HG02970 (cell line): ENCODE results near the gene CACNG6.
"Not testable (repeated sequence)": the region's sequence is repeated elsewhere in the genome, so short reads cannot be mapped to it uniquely, and the experiment has no call there.

Source experiments
- ATAC-seq: cut with Tn5 transposase; IDR thresholded peaks from one replicate; pipeline ENCODE4 v1.9.1; 2021; ENCODE audit warnings: mild to moderate bottlenecking, moderate library complexity, moderate number of reproducible peaks; ENCODE audit not compliant: unreplicated experiment, low FRiP score

CACNG6 gene, protein sequence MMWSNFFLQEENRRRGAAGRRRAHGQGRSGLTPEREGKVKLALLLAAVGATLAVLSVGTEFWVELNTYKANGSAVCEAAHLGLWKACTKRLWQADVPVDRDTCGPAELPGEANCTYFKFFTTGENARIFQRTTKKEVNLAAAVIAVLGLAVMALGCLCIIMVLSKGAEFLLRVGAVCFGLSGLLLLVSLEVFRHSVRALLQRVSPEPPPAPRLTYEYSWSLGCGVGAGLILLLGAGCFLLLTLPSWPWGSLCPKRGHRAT

DNA sequence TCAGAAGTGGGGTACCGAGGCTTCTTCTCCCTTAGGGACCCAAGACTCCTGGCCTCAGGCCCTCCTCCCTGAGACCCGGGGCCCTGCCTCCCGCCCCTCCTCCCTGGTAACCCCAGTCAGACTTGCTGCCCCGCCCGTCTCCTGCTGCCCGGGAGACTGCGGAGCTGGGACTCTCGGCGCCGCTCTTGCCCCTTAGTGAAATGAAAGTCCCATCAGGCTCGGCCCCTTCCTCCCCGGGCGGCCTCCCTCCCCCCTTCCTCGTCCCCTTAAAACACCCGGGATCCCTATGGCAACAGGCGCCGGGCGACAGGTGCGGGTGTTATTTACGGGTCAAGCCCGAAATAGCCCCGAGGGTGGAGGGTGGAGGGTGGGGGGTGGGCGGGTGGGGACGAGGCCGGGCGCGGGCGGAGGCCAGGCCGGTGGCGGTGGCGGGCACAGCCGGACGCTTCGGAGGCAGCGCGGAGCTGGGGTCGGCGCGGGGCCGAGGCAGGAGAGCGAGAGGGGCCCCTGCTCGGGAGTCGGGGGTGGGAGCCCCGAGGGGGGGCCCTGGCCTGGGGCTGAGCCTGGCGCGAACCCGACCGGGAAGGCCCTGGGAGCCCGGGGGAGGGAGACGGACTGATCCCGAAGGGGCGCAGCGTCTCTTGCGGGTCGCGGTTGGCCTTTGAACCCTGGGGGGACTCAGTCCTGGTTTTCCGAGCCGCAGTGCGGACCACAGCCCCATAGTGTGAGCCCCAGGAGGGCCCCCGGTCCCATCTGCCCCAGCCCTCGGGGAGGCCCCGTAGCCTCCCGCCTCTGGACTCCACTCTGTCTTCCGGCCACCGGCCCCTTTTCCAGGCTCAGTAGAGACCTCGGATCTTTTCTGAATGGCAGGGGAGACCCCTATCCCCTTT, at the start of gene CACNG6:
Gene CACNG6, plus strand, starts transcription at position 414 of the 890 bp plus-strand sequence. CDS start 1,241 bp downstream, outside the sequence.
- no peak for ATAC-seq

DNA sequence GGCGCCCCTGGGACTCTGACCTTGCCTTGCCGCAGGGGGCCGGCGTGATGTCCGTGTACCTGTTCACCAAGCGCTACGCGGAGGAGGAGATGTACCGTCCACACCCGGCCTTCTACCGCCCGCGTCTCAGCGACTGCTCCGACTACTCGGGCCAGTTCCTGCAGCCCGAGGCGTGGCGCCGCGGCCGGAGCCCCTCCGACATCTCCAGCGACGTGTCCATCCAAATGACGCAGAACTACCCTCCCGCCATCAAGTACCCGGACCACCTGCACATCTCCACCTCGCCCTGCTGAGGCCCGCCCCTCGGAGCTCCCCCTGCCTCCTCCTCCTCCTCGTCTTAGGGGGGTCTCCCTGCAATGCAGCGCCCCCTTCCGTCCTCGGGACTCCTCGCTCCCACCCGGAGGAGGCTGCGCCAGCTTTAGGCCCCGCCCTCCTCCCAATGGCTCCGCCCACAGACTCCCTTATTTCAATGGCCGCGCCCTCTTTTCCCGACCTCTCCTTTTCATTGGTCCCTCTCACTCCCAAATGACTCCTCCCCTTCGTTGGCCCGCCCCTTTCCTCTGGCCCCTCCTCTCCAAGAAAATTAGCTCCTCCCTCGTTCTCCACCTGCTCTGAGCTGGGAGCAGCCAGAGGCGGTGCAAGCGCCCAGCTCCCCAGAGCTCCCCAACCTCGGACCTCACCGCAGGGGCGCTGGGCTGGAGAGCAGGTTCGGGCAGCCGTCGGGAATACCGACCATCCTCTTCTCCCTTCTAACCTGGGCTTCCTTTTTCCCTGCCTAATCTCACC, 49.2 kb upstream of the CACNG6 start:
- ATAC-seq, result no peak

DNA sequence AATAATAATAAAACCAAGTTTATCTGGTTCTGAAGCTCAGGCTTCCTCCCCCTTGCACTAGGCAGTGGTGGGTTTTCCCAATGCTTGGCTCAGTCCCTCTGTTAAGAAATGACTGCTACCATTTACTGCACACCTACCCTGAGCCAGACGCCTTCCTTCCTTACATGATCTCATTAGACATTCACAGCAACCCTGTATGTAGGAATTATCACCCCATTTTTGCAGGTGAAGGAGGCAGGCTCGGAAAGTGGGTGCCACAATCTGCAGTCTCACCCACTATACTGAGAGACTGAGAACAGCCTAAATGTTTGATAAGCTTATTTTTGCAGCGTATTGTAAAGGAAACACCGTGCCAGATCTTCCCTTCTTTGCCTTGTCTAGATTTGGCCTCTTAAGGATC, 47.0 kb upstream of the CACNG6 start:
- ATAC-seq, result no peak

DNA sequence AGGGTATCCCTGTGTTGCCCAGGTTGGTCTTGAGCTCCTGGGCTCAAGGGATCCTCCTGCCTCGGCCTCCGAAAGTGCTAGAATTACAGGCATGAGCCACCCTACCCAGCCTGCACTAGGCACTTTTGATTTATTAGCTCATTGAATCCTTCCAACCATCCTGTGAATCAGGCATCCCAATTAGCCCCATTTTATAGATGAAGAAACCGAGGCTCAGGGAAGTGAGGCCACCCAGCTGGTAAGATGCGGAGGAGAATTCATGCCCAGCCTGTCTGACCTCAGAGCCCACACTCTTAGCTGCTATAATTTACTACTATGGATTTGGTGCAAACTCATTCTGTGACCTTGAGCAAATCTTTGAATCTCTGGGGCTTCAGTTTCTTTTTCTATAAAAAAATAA, 46.5 kb upstream of the CACNG6 start:
- ATAC-seq, result no peak

DNA sequence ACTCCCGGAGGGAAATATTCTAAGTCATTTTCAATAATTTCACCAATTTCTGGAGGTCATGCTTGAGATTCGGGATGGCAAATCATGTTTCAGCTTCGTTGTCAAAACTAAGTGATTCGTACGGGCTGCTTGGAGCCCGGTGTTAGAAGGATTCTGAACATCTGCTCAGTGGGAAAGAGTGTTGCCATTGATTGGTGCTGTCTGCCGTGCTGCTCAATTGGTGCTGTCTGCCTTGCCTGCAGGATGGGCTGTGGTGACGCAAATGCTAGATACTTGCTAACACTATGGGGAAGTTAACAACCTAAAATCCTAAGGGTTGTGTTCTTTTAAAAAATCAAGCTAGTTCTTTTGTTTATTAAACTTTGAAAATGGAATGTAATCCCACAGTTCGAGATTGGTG, 46.0 kb upstream of the CACNG6 start:
- ATAC-seq, result no peak

DNA sequence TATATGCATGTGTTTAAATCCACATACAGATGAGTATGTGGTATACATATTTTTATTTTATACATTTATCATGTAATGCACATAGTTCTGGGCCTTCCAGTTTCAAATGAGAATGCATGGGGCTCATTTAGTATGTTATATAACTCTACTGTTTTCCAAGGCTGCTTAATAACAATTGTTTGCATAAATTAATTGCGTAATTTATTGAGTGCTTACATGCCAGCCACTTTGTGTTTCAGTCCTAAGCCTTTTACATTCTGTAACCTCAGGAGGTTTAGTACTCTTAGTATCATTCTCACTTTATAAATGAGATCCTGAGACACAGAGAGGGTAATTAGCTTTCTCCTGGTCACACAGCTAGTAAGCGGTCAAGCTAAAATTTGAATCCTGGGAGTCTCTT, 45.4 kb upstream of the CACNG6 start:
- ATAC-seq, result no peak

DNA sequence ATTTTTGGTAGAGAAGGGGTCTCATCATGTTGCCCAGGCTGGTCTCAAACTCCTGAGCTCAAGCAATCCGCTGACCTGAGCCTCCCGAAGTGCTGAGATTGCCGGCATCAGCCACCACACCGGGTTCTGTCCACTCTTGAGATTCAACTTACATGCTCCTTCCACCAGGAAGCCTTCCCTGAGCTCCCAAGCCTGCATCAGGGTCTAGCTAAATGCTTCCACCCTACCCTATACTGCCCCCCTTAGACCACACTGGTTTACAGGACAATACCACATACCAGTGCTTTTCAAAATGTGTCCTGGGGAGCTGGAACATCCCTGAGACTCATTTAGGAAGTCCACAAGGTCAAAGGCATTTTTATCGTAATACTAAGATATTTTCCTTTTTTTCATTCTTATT, 43.8 kb upstream of the CACNG6 start:
- no peak for ATAC-seq

DNA sequence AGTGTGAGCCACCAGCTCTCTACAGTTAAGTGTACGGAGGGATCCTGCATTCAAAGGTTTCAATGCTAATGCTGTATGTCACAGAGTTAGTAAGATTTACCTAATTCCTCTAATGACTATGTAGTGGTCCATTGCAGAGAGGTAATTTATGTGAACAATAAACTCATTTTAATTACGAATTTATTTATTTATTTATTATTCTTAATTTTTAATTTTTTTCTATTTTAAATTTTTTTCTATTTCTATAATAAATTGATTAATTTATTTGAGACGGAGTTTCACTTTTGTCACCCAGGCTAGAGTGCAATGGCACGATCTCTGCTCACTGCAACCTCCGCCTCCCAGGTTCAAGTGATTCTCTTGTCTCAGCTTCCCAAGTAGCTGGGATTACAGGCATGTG, 42.8 kb upstream of the CACNG6 start:
- not testable (repeated sequence) for ATAC-seq

DNA sequence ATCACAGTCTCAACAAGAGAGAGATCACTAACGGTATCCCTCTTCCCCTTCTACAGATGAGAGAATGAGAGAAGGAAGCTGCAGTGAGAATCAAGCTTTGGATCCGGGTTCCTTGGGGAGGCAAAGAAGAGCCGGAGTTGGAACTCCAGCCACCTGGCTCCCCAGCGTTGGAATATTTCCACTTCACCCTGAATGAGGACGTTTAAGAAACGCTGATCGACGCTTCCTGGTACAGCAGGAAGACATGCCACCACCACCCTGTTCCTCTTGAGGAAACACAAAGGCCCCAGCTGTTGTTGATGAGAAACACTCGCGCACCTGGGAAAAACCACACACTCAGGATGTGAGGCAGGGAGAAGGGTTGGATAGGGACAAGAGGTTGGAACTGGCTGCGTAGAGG, 40.0 kb upstream of the CACNG6 start:
- no peak for ATAC-seq

DNA sequence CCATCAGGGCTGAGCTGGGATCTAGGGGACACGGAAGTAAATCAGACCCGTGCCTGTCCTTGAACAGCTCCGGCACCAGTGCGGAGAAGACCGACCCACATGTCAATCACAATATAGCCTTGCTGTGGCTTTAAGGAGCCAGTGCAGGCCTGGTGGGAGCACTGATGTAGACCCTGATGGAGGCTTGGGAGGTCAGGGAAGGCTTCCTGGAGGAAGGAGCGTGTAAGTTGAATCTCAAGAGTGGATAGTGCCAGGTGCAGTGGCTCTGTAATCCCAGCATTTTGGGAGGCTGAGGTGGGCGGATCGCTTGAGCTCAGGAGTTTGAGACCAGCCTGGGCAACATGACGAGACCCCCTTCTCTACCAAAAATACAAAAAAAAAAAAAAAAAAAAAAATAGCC, 39.5 kb upstream of the CACNG6 start:
- no peak for ATAC-seq

DNA sequence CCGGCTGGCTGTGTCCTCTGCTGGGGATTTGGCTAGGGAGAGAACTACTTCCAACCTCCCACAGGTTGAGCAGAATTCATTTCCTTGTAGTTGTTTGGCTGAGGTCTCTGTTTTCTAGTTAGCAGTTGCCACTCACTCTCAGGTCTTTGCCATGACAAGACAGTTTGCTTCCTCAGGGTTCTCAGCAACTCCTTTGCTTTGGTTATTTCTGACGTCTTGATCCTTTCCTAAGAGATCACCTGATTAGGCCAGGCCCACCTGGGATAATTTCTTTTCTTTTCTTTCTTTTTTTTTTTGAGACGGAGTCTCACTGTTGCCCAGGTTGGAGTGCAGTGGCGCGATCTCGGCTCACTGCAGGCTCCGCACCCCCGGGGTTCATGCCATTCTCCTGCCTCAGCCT, 38.1 kb upstream of the CACNG6 start:
- ATAC-seq, result no peak

DNA sequence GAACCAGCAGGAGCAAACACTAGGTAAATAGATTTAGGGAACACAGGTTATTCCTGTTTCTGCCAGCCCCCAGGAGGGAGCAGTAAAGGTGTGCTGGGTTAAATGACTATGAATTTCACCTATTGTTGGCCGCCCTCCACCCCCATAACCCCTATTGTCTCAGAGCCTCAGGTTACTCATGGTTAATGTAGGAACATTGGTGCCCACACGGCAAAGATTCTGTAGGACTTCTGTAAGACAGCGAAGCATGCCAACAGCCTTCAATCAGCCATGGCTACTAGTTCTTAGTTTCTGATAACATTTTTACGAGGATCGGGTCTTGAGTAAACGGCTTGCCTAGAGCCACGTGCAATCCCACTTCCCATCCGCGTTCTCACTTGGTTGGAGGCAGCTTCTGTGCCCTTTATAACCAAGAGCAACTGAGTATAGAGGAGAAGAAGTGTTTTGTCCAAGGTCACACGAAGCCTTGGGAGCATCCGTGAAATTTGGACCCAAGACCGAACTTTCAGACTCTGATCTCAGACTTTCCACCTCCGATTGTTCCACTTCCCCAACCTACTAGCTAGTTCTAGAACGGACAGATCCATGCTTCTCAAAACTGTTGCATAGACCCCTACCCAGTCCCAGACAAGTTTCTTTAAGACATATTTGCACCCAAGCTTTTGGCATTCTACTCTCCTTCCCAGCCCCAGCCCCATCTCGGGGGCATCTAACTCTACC, 33.8 kb upstream of the CACNG6 start:
- no peak for ATAC-seq

DNA sequence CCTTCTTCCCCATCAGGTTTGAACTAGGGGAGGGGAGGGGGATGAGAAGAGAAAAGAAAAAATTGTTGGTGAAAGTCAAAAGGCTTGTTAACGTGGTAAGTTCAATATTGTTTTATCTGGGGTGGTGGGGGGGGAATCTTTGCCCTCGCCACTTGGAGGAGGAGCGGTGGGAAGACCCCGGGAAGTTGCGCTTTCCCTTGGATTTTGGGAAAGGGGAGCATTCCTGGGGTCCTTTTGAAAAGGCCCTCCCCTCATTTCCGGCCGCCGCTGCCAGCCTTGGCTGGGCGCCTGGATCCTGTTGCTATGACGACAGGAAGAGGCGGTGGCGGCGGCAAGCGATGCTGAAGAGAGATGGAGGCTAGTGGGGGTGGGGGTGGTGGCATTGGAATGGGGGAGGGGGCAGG, 33.3 kb upstream of the CACNG6 start:
- ATAC-seq, result no peak

DNA sequence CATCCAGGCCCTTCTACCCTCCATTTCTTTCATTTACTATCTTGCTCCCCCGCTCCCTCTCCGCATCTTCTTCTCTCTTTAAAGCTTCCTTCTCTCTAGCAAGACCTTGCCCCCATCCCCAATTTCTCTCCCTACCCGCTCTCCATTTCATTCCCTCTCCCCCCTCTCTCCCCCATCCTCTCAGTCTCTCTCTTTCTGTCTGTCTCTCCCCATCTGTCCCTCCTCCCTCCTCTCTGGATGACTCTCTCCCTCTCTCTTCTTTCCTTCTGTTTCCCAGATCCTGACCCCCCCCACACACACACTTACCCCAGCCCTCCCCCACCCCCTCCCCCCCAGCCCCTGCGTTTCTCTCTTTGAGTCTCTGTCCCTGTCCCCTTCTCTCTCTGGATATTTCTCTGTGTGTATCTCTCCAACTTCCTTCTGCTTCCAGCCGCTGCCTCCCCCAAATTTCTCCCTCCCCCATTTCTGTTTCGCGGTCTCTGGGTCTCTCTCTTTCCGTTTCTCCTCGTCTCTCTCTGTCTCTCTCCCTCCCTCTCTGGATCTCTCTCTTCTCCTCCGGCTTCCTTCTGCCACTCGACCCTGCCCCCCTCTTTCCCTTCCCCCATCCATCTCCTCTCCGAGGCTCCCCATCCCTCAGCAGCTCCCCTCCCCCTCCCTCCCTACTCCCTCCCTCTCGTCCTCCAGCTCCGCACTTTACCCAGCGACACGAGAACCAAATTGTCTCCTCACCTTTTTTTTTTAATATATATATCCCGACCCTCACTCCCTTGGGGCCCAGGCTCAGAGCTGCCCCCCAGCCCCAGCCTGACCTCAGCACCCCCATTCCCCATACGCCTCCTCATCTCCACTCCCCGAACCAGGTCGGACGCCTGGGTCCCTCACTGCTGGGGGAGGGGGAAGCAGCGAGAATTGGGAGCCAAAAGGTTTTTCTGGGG, 32.3 kb upstream of the CACNG6 start:
- ATAC-seq, result no peak

DNA sequence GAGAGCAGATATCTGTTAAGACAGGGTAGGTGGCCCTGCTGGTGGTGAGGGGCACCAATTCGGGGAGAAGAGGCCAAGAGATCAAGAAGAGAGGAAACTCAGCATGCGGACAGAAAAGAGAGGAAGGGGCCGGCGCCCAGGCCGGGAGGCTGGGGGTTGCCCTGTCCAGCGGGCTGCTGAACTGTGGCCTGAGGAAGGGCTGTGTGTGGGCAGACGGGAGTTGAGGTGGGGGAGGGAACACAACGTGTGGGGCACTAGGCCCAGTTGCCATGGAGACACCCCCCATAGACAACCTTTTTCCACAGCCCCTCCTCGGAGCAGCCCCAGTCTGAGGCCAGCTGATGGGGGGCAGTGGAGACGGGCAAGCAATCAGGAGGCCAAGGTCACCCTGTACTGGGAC, 31.2 kb upstream of the CACNG6 start:
- no peak for ATAC-seq

DNA sequence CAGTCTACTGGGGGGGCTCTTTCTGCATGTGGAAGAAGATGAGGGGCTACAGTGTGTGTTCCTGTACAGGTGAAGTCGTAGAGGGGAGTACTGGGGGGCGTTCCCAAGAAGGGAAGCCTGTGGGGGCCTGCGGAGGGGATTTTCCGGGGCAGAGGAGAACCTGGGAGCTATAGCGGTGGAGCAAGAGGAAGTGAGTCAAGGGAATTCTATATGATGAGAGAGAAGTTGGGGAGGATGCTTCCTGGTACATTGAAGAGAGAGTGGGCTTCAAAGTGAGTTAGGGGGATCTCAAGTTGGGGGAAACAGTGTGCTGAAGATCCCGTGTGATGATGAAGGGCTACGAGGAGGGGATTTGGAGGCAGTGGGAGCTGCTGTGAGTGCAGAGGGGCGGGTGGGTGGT, 30.6 kb upstream of the CACNG6 start:
- no peak for ATAC-seq

DNA sequence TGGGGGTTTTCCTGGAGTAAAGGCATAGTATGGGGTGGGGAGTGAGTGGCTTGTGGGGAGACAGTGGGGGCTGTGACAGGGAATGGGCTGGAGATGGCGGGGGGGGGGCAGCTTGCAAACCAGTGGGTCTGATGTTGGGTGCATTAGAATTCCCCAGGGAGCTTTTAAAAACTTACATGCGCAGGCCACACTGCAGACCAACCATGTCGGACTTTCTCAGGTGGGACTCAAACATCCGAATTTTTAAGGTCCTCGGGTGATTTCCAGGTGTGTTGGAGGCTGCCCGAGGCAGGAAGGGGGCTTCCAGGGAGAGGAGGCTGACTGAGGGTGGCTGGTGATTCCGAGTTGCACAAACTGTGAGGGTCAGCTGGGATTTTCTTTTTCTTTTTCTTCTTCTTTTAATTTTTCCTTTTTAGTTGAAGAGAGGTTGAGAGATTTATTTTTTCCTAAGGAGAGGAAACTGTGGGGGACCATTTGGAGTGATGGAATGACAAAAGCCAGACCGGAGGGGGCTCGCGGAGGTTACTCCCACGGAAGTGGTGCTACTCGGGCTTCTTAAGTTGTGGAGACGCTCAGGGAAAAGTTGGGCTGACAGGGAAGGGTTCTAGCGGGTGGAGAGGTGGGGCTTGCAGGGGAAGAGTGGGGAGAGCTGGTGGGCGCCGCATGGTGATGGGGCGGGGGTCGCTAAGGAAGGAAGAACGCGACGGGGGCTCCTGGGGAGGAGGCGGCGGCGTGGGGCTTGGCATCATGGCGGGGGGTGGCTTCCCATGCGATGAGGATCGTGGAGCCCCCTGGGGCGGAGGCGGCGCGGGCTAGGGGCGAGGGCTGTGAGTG, 29.7 kb upstream of the CACNG6 start:
- ATAC-seq, result no peak

DNA sequence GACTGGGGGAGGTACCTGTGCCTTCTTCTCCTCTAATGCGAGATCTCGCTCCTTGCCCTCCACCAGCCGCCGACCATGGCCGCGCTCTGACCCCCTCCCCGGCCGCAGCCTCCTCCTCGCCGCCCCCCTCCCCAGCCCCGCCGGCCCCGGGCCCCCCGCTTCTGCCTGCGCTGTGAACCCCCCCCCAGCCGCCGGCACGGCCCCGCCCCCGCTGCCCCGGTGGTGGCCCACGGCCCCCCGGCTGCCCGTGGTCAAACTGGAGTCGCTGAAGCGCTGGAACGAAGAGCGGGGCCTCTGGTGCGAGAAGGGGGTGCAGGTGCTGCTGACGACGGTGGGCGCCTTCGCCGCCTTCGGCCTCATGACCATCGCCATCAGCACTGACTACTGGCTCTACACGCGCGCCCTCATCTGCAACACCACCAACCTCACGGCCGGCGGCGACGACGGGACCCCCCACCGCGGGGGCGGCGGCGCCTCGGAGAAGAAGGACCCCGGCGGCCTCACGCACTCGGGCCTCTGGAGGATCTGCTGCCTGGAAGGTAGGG, 28.5 kb upstream of the CACNG6 start, which contains the start of gene CACNG8:
Gene CACNG8, plus strand, starts transcription at position 51 of the 545 bp plus-strand sequence.
- no peak for ATAC-seq
